Upper lobe of left lung (tissue), 6 donors: ENCODE measurements around the gene LIX1. TPM values are rescaled to one million over a fixed set of nuclear protein-coding genes. Genes with fewer than 3 reads are reported as not detected.

Experiments
- ATAC-seq, 2 donors: fragments of 200-7000 bp; cut with Tn5 transposase; one replicate each; pipeline ENCODE4 v1.9.1; 2022; ENCODE audit warnings: mild to moderate bottlenecking in 2 of 2, moderate library complexity in 2 of 2; ENCODE audit not compliant: low FRiP score in 2 of 2
- DNase-seq, 2 donors: peaks; one replicate each; pipeline ENCODE4 v3.0.0-alpha.2; 2019 to 2020
- H3K27ac ChIP-seq, 4 donors: fragments of 200-600 bp; sonication (generic); one replicate each; pipeline ENCODE4 v1.5.1; 2016 to 2019
- H3K27me3 ChIP-seq, 4 donors: fragments of 200-600 bp; sonication (generic); one replicate each; pipeline ENCODE4 v1.5.1; 2017 to 2019
- H3K36me3 ChIP-seq, 4 donors: fragments of 200-600 bp; sonication (generic); one replicate each; pipeline ENCODE4 v1.5.1; 2016 to 2019
- H3K4me1 ChIP-seq, 4 donors: fragments of 200-600 bp; sonication (generic); one replicate each; pipeline ENCODE4 v1.5.1; 2018 to 2019
- H3K4me3 ChIP-seq, 4 donors: fragments of 200-600 bp; sonication (generic); one replicate each; pipeline ENCODE4 v1.5.1; 2017 to 2019; ENCODE audit warnings: mild to moderate bottlenecking in 2 of 4, moderate library complexity in 1 of 4
- H3K9me3 ChIP-seq, 4 donors: fragments of 200-600 bp; sonication (generic); one replicate each; pipeline ENCODE4 v1.5.1; 2018 to 2019
- CTCF ChIP-seq, 6 experiments: fragments of 450-650 bp in 4 of 6; fragments of 200-600 bp in 2 of 6; sonication (generic) in 2 of 6; IDR thresholded peaks; one replicate each; pipeline ENCODE4 v1.5.1; 2016 to 2019; ENCODE audit warnings: antibody characterized with exemption in 6 of 6
- EP300 ChIP-seq, 4 donors: sonication (generic); formaldehyde crosslinking; IDR thresholded peaks; one replicate each; pipeline ENCODE4 v1.5.1; 2017; ENCODE audit warnings: antibody characterized with exemption in 4 of 4, control low read depth in 2 of 4
- POLR2A ChIP-seq, 4 donors: fragments of 450-650 bp; IDR thresholded peaks; one replicate each; pipeline ENCODE4 v1.5.1; 2016 to 2017; ENCODE audit warnings: antibody characterized with exemption in 4 of 4, mild to moderate bottlenecking in 2 of 4
- POLR2AphosphoS5 ChIP-seq, 2 donors: sonication (generic); formaldehyde crosslinking; IDR thresholded peaks; one replicate each; pipeline ENCODE4 v1.5.1; 2017; ENCODE audit warnings: antibody characterized with exemption in 2 of 2
- WGBS, 2 donors: methylation state at CpG; one replicate each; pipeline ENCODE4 v1.1.5; 2017 to 2018; 5-methylcytosine and 5-hydroxymethylcytosine counted together
- total RNA-seq, 6 donors: library from RNA; depleted of rRNA in 4 of 6; stranded (reverse); fragments of >200 nt in 4 of 6; gene quantifications; one replicate each; pipeline versions ENCODE4 v1.1.0 to v1.2.1, GENCODE V29; 2016 to 2021
- donor health status: DM: no; HTN: no; CAD: no; lungs with moderate emphysema.
- donor health status: DM: no; HTN: yes; CAD: no; lungs with severe emphysema.

The LIX1 gene
- total RNA-seq, 6 donors from 2014 or later = 0.54 TPM; not detected in 5

- Histone ChIP-seq H3K27ac (no peak overlapping the region), H3K27me3 (no peaks in the 10 kb centered on the region), H3K9me3 (no peaks in the 10 kb centered on the region), H3K4me3 (no peak overlapping the region), H3K4me1 (no peaks in the 10 kb centered on the region), H3K36me3 (no peaks in the 10 kb centered on the region)
- ATAC-seq (no peak), DNase-seq (no peak)
- 82 to 86% methylated on average over 6 of the region's 6 CpGs for WGBS, 2 donors
- TF ChIP-seq EP300 (IDR thresholded peaks at IDR 0.05) = no peak
- no peak for TF ChIP-seq POLR2A (IDR thresholded peaks at IDR 0.05)
- TF ChIP-seq POLR2AphosphoS5 (IDR thresholded peaks at IDR 0.05) = no peak
- no peak for TF ChIP-seq CTCF (IDR thresholded peaks at IDR 0.05)
Measured at GRCh38 chr5:97101189-97101910, 41.1 kb downstream of the LIX1 start.

GRCh38 chr5:97100476-97100875, 41.9 kb downstream of the LIX1 start:
- Histone ChIP-seq H3K4me1 (no peaks in the 10 kb centered on the region), H3K27ac (no peak overlapping the region), H3K4me3 (no peak overlapping the region), H3K36me3 (no peaks in the 10 kb centered on the region), H3K27me3 (no peaks in the 10 kb centered on the region), H3K9me3 (no peaks in the 10 kb centered on the region)
- TF ChIP-seq EP300 (IDR thresholded peaks at IDR 0.05) (no peak), POLR2A (IDR thresholded peaks at IDR 0.05) (no peak), CTCF (IDR thresholded peaks at IDR 0.05) (no peak), POLR2AphosphoS5 (IDR thresholded peaks at IDR 0.05) (no peak)
- DNase-seq (no peak), ATAC-seq (no peak)
- 75 to 88% methylated on average over 2 of the region's 2 CpGs for WGBS, 2 donors

GRCh38 chr5:97098922-97099321, 43.5 kb downstream of the LIX1 start:
- DNase-seq (no peak), ATAC-seq (no peak)
- Histone ChIP-seq H3K4me1 (no peaks in the 10 kb centered on the region), H3K9me3 (no peaks in the 10 kb centered on the region), H3K4me3 (peak overlapping the region in 1 of 4 donors; percentile 15), H3K27me3 (no peaks in the 10 kb centered on the region), H3K27ac (no peak overlapping the region), H3K36me3 (no peaks in the 10 kb centered on the region)
- TF ChIP-seq POLR2AphosphoS5 (IDR thresholded peaks at IDR 0.05) (no peak), EP300 (IDR thresholded peaks at IDR 0.05) (no peak), CTCF (IDR thresholded peaks at IDR 0.05) (no peak), POLR2A (IDR thresholded peaks at IDR 0.05) (no peak)
- WGBS, 2 donors = 47 to 56% methylated on average over 5 of the region's 5 CpGs

GRCh38 chr5:97097326-97098230, 44.8 kb downstream of the LIX1 start:
- Histone ChIP-seq H3K36me3 (no peaks in the 10 kb centered on the region), H3K9me3 (no peaks in the 10 kb centered on the region), H3K27ac (no peak overlapping the region), H3K4me3 (no peak overlapping the region), H3K27me3 (no peaks in the 10 kb centered on the region), H3K4me1 (no peaks in the 10 kb centered on the region)
- no peak for ATAC-seq
- no peak for DNase-seq
- WGBS, 2 donors = 78 to 83% methylated on average over 9 of the region's 9 CpGs
- no peak for TF ChIP-seq EP300 (IDR thresholded peaks at IDR 0.05)
- TF ChIP-seq POLR2A (IDR thresholded peaks at IDR 0.05) = no peak
- TF ChIP-seq POLR2AphosphoS5 (IDR thresholded peaks at IDR 0.05) = no peak
- TF ChIP-seq CTCF (IDR thresholded peaks at IDR 0.05) = no peak
